HepG2 (cell line): ENCODE data around the gene AFF1. TPM values are rescaled to one million over a fixed set of nuclear protein-coding genes. Genes with fewer than 3 reads are reported as not detected.
"Not testable (repeated sequence)": the region's sequence is repeated elsewhere in the genome, so short reads cannot be mapped to it uniquely, and the experiment has no call there.

Experiments used
- ATAC-seq: fragments of 200-7000 bp; cut with Tn5 transposase; 3 replicates; pipeline ENCODE4 v1.9.1; 2020; ENCODE audit warnings: mild to moderate bottlenecking, moderate library complexity
- BruUV-seq: library from RNA; stranded (reverse); fragments of 400-500 nt; replicated peaks from 2 replicates; lab custom pipeline; 2021; lab: Mats Ljungman, UMichigan
- CTCF ChIA-PET: fragments of 300-600 bp; formaldehyde crosslinking; extraction: SDS; loops from one replicate; lab custom pipeline; 2021; ENCODE audit warnings: low total read pairs, inconsistent platforms, low intra/inter-chr PET ratio; lab: Yijun Ruan, JAX
- POLR2A ChIA-PET: fragments of 350-600 bp; sonication (Branson Sonifier 250); formaldehyde crosslinking; loops from one replicate; lab custom pipeline; 2020; ENCODE audit warnings: antibody characterized with exemption, inconsistent platforms; lab: Yijun Ruan, JAX
- DNase-seq: peaks from one replicate; pipeline ENCODE4 v3.0.0-alpha.2; 2015; ENCODE audit warnings: low spot score
- FAIRE-seq: peaks from 3 replicates; lab custom pipeline; 2011; peaks lifted over from hg19 to GRCh38; lab: Jason Lieb, UNC
- H2AFZ ChIP-seq: one replicate; pipeline ENCODE4 v1.6.1; 2011; ENCODE audit warnings: low read length, inconsistent platforms
- H3K27ac ChIP-seq: fragments of 300-600 bp; 3 replicates; pipeline ENCODE4 v1.8.0; 2011; ENCODE audit warnings: mixed run types, mild to moderate bottlenecking, mixed read lengths, low read length, inconsistent platforms; ENCODE audit not compliant: insufficient read depth; ENCODE audit errors: extremely low read length
- H3K27me3 ChIP-seq, 2 experiments: fragments of 200-600 bp in 1 of 2; 2 replicates in 1 of 2; 3 replicates in 1 of 2; pipeline versions ENCODE4 v1.6.0 to v1.8.0; 2011; ENCODE audit warnings: low read length in 2 of 2, mild to moderate bottlenecking in 2 of 2, moderate library complexity in 2 of 2, inconsistent platforms in 1 of 2; ENCODE audit not compliant: insufficient read depth in 2 of 2, control insufficient read depth in 1 of 2
- H3K36me3 ChIP-seq, 2 experiments: fragments of 200-600 bp in 1 of 2; replicated peaks in 1 of 2; 2 replicates in 1 of 2; 3 replicates in 1 of 2; pipeline versions ENCODE4 v1.5.1 to v1.8.0; 2011; ENCODE audit warnings: low read length in 2 of 2, inconsistent platforms in 1 of 2; ENCODE audit not compliant: insufficient read depth in 2 of 2, control insufficient read depth in 1 of 2
- H3K4me1 ChIP-seq: 2 replicates; pipeline ENCODE4 v1.5.1; 2012; ENCODE audit warnings: low read length, inconsistent platforms; ENCODE audit not compliant: insufficient read depth
- H3K4me2 ChIP-seq: 2 replicates; pipeline ENCODE4 v1.6.0; 2011; ENCODE audit warnings: low read depth, low read length, inconsistent platforms
- H3K4me3 ChIP-seq, 3 experiments: fragments of 200-600 bp in 1 of 3; sonication (generic), shearing (Covaris generic) in 1 of 3; replicated peaks in 1 of 3; 2 replicates each; pipeline ENCODE4 v1.5.1; 2011 to 2016; ENCODE audit warnings: low read length in 3 of 3, inconsistent platforms in 2 of 3, low read depth in 2 of 3, mild to moderate bottlenecking in 2 of 3, control low read depth in 1 of 3, mixed read lengths in 1 of 3; ENCODE audit not compliant: insufficient read depth in 1 of 3
- H3K79me2 ChIP-seq: one replicate; pipeline ENCODE4 v1.6.1; 2011; ENCODE audit warnings: low read length, inconsistent platforms; ENCODE audit not compliant: insufficient read depth
- H3K9ac ChIP-seq: 2 replicates; pipeline ENCODE4 v1.6.0; 2011; ENCODE audit warnings: mild to moderate bottlenecking, low read depth, low read length, inconsistent platforms; ENCODE audit not compliant: insufficient read depth
- H3K9me3 ChIP-seq: 2 replicates; pipeline ENCODE4 v1.5.1; 2012; ENCODE audit warnings: mild to moderate bottlenecking, low read length
- H4K20me1 ChIP-seq: 2 replicates; pipeline ENCODE4 v1.6.0; 2011; ENCODE audit warnings: inconsistent platforms, mild to moderate bottlenecking, low read length, moderate library complexity; ENCODE audit not compliant: insufficient read depth
- ARNT ChIP-seq: fragments of 450-650 bp; IDR thresholded peaks from 2 replicates; pipeline ENCODE4 v1.6.1; 2017
- FOXM1 ChIP-seq: sonication (generic); formaldehyde crosslinking; IDR thresholded peaks from 2 replicates; pipeline ENCODE4 v1.5.0; 2020; ENCODE audit warnings: missing genetic modification reagents
- ISX ChIP-seq: sonication (generic); formaldehyde crosslinking; conservative IDR thresholded peaks from 2 replicates; pipeline ENCODE4 v1.5.0; 2020; ENCODE audit warnings: missing genetic modification reagents
- ZBTB20 ChIP-seq: sonication (generic); formaldehyde crosslinking; IDR thresholded peaks from 2 replicates; pipeline ENCODE4 v1.8.1; 2023; ENCODE audit warnings: missing genetic modification reagents, low read depth, mild to moderate bottlenecking, borderline replicate concordance
- ZNF589 ChIP-seq: sonication (generic); formaldehyde crosslinking; conservative IDR thresholded peaks from 2 replicates; pipeline ENCODE4 v1.8.0; 2022; ENCODE audit warnings: mild to moderate bottlenecking, moderate library complexity, missing genetic modification reagents
- ZNF616 ChIP-seq: sonication (generic); formaldehyde crosslinking; IDR thresholded peaks from 2 replicates; pipeline ENCODE4 v1.5.0; 2020; ENCODE audit warnings: low read depth, mild to moderate bottlenecking, missing genetic modification reagents
- WGBS: methylation state at CpG from one replicate; pipeline ENCODE4 v1.1.6; 2017; ENCODE audit warnings: low lambda C conversion rate; 5-methylcytosine and 5-hydroxymethylcytosine counted together
- in situ Hi-C: cut with HindIII; loops from 2 replicates; pipeline ENCODE4 v1.10.0; 2017; ENCODE audit warnings: low pct_unique_long_range_greater_than_20kb; ENCODE audit not compliant: extremely low pct_ligation_motif_present
- intact Hi-C: fragments of 100-400 bp; cut with micrococcal nuclease; formaldehyde crosslinking; loops from one replicate; pipeline ENCODE4 v1.10.0; 2022; ENCODE audit not compliant: unreplicated experiment
- polyA plus RNA-seq, 8 experiments: library from polyadenylated mRNA; depleted of rRNA in 3 of 8; stranded (reverse) in 7 of 8; unstranded in 1 of 8; fragments of >200 nt; fragmentation: Illumina TruSeq in 4 of 8; extraction: Trizol in 4 of 8; gene quantifications; 2 replicates each; pipeline versions ENCODE4 v1.2.1 to v1.2.3, GENCODE V29; 2011 to 2016; ENCODE audit warnings: low read depth in 4 of 8, missing spikeins in 1 of 8, mixed read lengths in 1 of 8; ENCODE audit not compliant: insufficient read depth in 1 of 8
- total RNA-seq, 5 experiments: library from RNA; depleted of rRNA; stranded (reverse); fragments of >200 nt; fragmentation: Illumina TruSeq; extraction: Trizol; gene quantifications; 2 replicates each; pipeline ENCODE4 v1.2.3, GENCODE V29; 2016; ENCODE audit warnings: low read depth in 1 of 5
- TF ChIP-seq, protein P1 (sequence below): fragments of 450-650 bp; IDR thresholded peaks from 2 replicates; pipeline ENCODE4 v1.6.1; 2017

Gene AFF1
- total and polyA plus RNA-seq, 2 of the 13 experiments (the other 11 are each of a cell fraction or from before 2014, with no cell fraction given): 15.5 to 15.9 TPM

DNA sequence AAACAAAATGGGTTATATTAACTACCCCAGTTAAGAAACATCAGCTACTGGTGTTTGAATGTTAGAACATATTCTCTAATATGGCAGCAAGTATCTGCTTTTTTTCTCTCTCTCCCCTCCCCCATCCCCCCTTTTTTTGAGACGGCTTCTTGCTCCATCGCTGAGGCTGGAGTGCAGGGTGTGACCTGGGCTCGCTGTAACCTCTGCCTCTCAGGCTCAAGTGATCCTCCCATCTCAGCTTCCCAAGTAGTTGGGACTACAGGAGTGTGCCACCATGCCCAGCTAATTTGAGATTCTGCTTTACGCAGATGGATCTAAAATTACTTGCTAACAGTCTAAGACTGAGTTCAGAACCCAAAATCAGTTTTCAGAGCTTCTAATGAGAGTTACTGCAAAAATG lies 101.9 kb downstream of the AFF1 start (continued):
- TF ChIP-seq, protein P1, sequence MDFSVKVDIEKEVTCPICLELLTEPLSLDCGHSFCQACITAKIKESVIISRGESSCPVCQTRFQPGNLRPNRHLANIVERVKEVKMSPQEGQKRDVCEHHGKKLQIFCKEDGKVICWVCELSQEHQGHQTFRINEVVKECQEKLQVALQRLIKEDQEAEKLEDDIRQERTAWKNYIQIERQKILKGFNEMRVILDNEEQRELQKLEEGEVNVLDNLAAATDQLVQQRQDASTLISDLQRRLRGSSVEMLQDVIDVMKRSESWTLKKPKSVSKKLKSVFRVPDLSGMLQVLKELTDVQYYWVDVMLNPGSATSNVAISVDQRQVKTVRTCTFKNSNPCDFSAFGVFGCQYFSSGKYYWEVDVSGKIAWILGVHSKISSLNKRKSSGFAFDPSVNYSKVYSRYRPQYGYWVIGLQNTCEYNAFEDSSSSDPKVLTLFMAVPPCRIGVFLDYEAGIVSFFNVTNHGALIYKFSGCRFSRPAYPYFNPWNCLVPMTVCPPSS: no peak
- TF ChIP-seq ARNT (no peak), ZNF589 (no peak), ZNF616 (CRISPR knock-in tag) (no peak), ZBTB20 (CRISPR knock-in tag) (no peak), FOXM1 (CRISPR knock-in tag) (no peak), ISX (no peak)
- TF ChIP-seq, all 625 proteins: peak for 0

- FAIRE-seq, H3K36me3 ChIP-seq, H3K27me3 ChIP-seq, H3K9me3 ChIP-seq, H3K9ac ChIP-seq, POLR2A ChIA-PET, intact Hi-C loops, DNase-seq, ATAC-seq, BruUV-seq, CTCF ChIA-PET, in situ Hi-C loops, H3K4me2 ChIP-seq, H3K4me3 ChIP-seq, H2AFZ ChIP-seq, H3K27ac ChIP-seq: not testable (repeated sequence)
- peaks cover 24% of the 10 kb centered on the region for H3K4me1 ChIP-seq
- peaks cover 75% of the 10 kb centered on the region for H3K79me2 ChIP-seq
- 84% methylated on average over 7 of the region's 7 CpGs for WGBS
- peaks cover 46% of the 10 kb centered on the region for H4K20me1 ChIP-seq
Measured at GRCh38 chr4:87037171-87037570, 102.4 kb downstream of the AFF1 start.
